Activated CD4-positive, alpha-beta T cell treated with anti-CD3 and anti-CD28 coated beads for 24 hours (primary cell): ENCODE data around the gene RIMBP2.
"Not testable (repeated sequence)": the region's sequence is repeated elsewhere in the genome, so short reads cannot be mapped to it uniquely, and the experiment has no call there.

Experiments
- DNase-seq, 2 donors: peaks; one replicate each; pipeline ENCODE4 v3.0.0-alpha.2; 2020; ENCODE audit warnings: low read depth in 2 of 2

RIMBP2 gene

DNA sequence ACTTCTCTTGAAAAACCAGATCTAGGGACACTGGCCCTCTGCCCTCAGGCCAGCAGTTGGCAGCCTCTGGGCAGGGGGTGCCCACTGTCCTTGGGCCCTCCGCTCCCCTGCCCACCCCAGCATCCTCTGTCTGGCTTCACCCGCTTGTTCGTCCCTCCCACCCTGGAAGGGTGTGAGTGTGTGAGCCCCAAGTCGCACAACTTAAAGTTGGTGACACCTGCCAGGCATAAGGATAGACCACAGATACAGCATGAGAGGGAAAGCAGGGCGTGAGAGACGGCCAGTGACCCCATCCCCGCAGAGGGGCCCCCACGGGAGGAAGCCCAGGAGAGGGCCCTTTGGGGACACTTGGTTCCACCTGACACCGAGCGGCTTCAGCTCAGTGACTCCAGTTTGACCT, 23.5 kb upstream of the RIMBP2 start:
- no peak for DNase-seq

DNA sequence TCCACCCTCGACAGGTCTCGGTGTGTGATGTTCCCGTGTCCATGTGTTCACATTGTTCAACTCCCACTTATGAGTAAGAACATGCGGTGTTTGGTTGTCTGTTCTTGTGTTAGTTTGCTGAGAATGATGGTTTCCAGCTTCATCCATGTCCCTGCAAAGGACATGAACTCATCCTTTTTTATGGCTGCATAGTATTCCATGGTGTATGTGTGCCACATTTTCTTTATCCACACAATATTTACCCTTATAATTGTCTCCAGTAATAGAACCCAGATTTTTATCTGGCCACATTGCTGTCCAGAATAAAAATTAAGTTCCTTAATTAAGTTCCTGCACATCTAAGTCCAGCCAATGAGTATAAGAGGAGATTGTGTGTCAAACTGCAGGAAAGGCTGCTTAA, 22.3 kb upstream of the RIMBP2 start:
- DNase-seq = not testable (repeated sequence)

DNA sequence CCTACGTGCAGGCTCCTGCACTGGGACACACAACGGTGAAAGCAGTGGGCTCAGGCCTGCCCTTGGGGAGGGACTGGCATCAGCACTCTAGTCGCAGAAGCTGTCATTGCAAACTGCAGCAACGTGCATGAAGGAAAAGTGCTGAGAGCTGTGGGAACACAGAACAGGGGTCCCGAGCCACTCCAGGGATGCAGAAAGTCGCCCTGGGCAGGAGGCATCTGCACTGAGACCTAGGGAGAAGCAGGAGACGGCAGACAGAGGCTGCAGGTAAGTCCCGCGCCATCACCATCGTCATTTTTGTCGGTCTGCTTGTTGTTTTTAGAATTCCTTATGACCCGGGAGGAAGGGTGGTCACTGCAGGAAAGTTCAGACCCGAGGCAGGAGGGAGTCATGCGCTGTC, 21.6 kb upstream of the RIMBP2 start:
- DNase-seq = no peak

DNA sequence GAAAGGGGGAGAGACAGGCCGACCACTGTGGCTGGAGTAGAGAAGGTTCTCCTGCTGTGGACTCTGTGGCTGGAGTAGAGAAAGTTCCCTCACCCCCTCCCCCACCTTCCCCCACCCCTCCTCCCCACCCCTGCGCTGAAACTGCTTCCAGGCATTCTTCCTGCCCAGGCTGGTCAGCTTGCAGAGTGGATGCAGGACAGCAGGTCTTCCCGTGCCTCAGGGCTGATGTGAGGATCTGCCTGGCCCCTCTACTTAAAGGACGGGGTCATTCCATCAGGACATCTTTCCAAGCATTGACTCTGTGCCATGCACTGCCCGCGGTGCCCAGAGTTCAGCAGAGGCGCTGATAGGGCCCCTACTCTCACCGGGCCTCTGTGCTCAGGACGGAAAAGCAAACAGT, 13.2 kb upstream of the RIMBP2 start:
- no peak for DNase-seq

DNA sequence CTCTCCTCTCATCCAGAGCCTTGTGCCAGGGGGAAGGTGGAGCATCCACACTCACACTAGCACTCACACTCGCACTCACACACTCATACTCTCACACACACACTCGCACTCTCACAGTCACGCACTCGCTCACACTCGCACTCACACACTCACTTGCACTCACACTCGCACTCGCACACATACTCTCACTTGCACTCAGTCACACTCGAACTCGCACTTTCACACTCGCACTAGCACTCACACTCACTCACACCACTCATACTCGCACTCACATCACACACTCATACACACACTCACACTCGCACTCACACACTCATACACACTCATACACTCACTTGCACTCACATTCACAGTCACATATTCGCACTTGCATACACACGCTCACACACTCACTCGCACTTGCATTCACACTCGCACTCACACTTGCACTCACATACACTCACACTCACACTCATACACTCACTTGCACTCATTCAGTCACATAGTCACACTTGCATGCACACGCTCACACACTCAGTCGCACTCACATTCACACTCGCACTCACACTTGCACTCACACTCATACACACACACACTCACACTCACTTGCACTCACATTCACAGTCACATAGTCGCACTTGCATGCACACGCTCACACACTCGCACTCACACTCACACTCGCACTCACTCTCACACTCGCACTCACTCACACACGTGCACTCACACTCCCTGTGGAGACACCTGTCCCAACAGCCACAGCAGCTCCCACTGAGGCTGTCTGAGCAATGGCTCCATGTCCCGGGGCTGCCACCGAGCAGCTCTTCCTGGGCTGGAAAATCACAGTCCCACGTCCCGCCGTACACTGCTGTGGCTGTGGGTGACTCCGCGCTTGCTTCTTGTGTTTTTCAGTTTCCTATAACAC, 12.3 kb upstream of the RIMBP2 start:
- no peak for DNase-seq

DNA sequence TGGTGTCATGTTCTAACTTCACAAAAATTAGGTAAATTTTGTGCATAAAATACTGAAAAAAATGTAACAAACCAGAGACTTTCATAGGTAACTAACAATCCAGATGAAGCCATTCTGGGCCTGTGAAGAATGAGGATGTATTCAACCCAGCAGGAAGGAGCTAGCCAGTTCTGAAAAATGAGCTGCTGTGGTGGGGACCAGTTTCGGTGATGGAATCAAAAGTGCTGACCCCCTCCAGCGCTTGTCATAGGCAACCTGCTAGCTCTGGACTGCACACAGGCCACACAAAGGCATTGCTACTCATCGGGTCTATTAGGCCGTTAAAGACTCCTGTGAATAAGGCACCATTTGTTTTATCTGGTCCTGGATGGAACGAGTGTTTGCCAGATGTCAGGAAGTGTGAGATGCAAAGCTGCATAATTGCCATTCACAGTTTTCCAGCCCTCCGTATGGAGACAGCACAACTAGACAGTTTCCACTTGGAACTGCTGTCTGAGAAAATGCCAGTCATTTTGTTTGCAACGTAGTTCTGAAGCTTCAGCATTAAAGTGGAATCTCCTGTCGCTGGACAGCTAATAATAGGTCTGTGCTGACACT, 3.3 kb upstream of the RIMBP2 start:
- no peak for DNase-seq

DNA sequence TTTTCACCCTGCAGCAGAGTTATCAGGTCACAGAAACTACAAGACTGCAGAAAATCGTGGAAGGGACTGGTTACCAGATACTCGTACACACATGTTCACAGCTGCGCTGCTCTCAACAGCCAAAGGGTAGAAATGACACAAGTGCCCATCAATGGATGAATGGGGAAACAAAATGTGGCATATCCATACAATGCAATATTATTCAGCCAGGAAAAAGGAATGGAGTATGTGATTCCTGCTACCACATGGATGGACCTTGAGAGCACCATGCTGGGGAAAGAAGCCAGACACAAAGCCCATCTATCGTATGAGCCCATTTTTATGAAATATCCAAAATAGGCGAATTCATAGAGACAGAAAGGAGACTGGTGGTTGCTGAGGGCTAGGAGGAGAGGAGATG, 1.7 kb upstream of the RIMBP2 start:
- no peak for DNase-seq

DNA sequence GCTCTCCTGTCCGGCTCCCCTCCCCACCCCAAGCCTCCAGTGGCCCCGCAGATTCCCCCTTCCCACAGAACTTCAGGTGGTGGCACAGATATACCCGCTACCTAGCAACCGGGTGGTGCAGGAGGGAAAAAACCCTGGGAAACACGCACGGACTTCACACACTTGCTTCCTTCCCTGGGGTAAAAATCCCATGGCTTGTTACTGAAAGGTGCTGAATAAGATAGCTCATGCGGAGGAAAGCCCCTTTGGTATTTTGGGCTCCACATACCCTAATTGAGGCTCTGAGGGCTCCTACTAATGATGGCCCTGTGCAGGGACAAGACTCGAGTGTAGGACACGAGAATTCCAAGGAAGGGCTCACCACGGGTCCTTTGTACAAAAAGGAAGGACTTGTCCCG, 869 bp upstream of the RIMBP2 start:
- DNase-seq = no peak

DNA sequence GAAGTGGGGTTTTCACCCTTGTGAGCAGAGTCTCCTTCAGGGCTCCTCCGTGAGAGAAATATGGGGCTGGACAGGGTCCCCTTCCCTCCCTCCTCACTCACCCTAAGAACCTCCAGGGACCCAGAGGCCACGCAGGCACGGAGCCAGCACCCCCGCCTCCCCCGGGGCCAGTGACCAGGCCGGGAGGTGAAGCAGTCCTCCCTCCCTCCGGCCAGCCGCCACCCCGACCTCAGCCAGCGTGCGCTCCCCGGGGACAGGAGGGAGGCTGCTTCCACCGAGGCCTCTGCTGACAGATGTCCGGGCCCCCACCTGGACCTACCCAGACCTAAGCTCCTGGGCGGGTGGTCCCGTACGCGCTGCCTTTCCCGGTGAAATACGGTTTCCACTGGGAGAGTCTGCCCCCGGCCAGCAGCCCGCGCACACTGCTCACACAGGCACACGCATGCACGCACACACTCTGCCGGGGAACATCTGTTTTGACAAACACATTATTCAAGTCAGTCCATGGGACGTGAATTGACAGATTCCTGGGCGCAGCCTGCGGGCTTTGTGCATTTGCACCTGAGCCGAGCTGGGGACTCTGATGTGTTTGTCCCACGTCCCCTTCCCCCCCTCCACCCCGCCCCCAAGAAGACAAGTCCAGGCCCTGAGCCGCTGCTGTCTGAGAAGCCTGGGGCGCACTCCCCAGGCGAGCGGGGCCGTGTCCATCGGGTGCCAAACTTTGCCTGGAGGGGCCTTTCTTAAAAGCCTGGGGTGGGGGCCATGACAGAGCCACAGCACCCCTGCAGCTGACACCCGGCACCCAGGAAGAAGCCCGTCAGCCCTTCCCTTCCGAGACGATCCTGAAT, 725 bp downstream of the RIMBP2 start:
- no peak for DNase-seq

DNA sequence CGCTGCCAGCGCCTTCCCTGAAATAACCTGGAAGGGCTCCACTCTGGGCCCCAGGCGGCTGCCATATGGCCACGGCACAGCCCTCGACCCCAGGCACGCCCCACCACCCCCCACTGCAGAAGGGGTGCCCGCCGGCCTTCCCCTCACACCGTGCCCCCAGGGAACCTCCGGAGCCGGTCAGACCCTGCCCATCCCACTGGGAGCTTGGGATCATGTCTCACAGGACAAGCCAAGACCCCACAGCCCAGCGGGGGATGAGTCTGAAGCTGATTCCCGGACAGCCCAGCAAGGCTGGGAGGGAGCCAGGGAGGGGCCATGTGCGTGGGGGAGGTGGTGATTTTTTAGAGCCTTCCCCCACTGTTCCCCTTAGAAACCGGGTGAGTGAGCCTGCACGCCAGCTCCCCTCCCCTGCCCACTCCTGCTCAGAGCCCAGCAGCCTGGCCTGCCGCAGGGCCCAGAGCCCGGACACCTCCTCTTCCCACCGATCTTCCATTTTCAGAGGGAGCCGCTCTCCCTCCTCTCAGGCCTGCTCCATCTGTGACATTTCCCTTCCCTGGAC, 1.4 kb downstream of the RIMBP2 start:
- DNase-seq = no peak

DNA sequence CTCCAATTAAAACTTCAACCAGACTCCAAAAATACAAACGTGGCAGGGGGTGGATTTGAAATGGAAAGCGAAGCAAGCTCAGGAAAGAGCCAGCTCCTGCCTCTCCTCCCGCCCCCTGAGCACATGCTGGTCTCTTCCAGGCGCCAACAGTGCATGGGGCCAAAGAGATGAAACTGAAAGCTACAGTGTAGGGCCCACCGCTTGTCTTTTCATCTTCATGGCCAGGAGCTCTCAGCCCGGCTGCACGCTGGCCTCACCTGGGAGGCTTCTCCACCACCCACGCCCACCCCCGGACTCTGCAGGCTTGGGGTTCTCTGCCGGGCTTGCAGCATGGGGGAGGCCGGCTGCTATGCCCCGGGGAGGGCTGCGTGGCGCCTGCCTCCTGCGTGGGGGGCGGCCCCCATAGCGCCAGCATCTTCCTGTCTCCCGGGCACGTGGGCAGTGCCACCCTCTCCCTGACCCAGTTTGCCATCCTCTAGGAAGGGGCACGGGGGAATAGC, 2.0 kb downstream of the RIMBP2 start:
- DNase-seq = no peak

DNA sequence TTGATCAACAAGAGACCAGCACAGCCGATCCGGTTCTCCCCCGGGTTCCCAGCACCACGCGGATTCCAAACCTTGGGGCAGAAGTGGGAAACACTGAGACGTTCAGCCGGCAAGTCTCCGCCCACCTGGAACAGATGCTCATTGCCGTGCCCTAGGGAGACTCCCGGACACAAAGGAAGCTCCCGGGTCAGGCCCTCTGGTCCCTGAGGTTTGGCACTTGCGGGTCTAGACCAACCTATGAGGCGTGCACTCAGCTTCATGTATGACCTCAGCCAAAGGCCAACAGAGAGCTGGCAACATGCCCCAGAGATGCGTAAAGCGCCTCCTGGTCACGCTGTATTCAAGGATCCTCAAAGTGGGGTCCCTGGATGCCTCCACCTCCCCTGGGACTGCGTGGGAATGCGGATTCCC, 2.5 kb downstream of the RIMBP2 start:
- no peak for DNase-seq

DNA sequence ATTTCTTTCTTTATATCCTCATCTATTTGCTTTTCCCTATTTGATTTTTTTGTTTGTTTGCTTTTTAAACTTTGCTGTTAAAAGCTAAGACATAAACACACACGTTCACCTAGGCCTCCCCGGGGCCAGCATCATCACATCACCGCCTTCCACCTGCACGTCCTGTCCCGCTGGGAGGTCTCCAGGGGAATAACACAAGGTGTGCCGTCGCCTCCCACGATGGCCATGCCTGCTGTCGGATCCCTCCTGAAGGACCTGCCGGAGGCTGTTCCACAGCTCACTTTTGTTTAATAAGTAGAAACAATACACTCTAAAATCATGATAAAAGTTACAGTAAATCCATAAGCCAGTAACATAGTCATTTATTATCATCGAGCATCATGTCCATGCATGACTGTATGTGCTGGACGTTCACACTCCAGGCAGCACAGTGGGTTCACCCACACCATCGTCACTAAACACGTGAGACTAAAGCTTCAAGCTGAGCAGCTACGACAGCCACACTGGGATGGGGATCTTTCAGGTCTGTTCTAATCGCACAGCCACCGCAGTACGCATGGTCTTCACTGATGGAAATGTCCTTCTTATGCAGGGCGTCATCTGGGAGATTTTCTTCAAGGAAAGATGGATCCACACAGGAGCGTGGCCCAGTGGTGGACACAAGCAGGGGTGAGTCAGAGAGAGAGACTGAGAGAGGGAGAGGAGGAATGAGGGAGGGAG, 3.6 kb downstream of the RIMBP2 start:
- DNase-seq = no peak

DNA sequence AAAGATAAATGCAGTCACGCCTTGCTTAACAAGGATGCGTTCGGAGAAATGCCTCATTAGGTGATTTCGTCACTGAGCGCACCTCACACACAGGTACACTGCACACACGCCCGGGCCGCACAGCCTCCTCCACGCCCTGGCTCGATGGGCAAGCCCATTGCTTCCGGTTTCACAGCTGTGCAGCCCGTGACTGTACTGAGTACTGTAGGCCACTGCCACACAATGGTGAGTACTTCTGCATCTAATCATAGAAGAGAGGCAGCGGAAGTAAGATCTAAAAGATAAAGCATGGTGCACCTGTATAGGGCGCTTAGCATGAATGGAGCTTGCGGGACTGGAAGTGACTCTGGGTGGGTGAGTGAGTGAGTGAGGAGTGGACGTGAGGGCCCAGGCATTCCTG, 4.3 kb downstream of the RIMBP2 start:
- DNase-seq = no peak

DNA sequence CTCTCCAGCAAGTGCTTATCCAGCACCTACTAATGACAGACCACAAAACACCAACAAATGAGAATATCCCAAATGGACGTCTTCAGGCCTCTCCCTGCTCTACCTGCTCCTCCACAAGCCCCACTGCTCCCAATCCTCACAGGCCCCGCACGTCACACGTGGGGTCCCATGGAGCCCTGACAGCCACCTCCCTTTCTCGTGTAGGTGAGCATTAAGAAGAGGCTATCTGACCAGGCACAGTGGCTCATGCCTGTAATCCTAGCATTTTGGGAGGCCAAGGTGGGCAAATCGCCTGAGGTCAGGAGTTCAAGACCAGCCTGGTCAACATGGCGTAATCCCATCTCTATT, 5.4 kb downstream of the RIMBP2 start:
- DNase-seq = no peak

DNA sequence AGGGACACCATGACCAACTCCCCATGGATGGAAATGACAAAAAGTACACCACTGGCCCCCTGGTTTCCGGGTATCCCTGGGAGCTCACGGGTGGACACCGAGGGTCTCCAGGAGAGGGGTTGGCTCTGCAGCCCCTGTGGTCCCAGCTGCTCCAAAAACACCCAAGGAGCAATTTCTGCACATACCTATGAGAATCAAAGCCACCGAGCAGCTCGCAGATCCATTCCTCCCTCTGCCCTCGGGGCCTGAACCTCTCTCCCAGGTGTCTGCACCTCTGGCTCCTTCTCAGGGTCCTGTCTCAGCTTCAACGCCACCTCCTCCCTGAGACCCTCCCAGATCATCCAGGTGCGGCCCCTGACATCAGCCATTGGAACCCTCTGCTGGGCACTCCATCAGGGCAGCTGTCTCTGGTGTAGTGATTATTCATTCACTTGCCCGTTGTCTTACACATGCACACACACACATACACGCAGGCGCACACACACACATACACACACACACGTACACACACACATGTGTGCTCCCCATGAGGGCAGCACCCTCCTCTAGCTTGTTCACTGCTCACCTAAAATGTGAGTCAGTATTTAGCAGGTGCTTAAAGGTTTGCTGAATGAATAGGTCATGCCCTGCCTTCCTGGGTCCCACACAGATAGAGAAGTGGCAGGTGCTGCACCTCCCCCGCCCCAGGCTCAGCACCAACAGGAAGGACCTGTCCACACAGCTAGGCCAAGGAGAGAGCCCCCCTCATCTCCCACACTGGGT, 5.9 kb downstream of the RIMBP2 start:
- DNase-seq = no peak

DNA sequence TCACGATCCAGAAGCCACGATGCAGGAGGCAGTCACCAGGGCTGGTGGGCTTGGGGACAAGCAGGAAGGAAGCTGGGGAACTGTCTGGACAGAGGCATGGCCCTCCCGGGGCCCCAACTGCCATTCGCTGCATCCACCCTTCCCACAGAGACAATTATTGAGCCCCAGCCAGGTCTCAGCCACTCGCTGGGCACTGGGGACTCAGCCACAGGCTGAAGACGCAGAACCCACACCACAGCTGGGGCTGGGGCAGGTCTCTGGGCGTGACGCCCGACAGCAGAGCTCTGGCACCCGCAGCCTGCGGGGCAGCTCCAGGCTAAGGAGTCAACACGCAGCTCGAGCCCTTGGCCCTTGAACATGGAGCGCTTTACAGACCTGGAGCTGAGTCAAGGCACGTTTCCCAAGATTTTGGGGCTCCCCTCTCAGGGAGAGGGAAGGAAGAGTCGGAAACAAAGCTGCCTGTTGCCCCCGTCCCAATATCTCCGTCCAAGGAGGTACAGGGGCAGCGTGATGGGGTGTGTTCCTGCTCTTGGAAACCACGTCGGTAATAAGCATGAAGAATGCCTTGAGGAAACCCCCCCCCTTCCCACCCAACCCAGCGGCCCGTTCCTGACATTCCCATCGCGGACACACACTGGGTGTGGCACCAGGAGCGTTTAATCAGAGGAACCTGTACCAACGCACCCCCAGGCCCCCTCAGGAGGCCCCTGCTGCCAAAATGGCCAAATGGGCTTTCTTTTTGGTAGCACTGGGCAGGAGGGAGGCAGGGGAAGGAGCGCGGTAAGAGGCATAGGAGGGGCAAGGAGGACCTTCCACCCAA, 6.7 kb downstream of the RIMBP2 start:
- DNase-seq = no peak

DNA sequence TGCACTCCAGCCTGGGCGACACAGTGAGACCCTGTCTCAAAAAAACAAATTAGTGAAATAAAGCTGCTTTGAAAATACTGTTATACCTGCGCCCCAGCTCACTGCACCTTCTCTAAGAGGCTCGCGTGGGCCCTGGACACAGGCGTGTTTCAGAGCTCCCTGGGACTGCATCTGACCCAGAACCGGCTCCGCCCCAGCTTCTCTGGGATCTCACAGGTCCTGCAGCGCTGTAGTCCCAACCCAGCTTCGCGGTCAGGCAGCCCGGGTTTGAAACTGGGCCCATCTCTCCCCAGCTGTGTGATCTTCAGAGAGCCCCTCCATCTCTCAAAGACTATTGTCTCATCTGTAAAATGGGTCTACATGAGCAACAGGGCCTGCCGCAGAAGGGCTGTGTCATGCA, 7.5 kb downstream of the RIMBP2 start:
- DNase-seq = no peak

DNA sequence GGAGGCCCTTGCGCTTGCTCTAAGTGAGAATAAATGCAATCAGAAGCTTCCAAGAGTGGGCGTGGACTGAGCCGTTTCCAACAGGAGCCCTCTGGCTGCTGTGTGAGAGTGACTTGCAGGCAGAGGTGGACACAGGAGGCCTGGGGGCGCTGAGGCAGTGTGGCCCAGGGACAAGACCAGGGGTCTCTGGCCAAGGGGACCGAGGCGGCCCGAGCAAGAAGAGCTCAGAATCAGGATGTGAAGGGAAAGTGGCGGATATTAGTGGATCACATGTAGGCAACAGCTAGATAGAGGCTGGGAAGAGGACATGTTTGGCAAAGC, 8.6 kb downstream of the RIMBP2 start:
- DNase-seq = no peak
